HEK293T (cell line): ENCODE data around the gene GSAP.

Source experiments
- CTCF ChIA-PET: fragments of 350-600 bp; formaldehyde crosslinking; extraction: SDS; loops from one replicate; lab custom pipeline; 2021; ENCODE audit warnings: antibody characterized with exemption, inconsistent platforms; lab: Yijun Ruan, JAX
- POLR2A ChIA-PET: fragments of 350-600 bp; formaldehyde crosslinking; extraction: SDS; loops from one replicate; lab custom pipeline; 2020; ENCODE audit warnings: antibody characterized with exemption, inconsistent platforms; lab: Yijun Ruan, JAX
- DNase-seq: peaks from one replicate; pipeline ENCODE4 v3.0.0; 2012; ENCODE audit warnings: mixed read lengths; ENCODE audit errors: extremely low spot score
- ARNT ChIP-seq: fragments of 450-650 bp; IDR thresholded peaks from 2 replicates; pipeline ENCODE4 v1.6.1; 2017; ENCODE audit warnings: mild to moderate bottlenecking
- BHLHE40 ChIP-seq: fragments of 450-650 bp; IDR thresholded peaks from 2 replicates; pipeline ENCODE4 v1.6.1; 2016; ENCODE audit warnings: mild to moderate bottlenecking, moderate library complexity, borderline replicate concordance
- CTBP1 ChIP-seq: fragments of 450-650 bp; IDR thresholded peaks from 2 replicates; pipeline ENCODE4 v1.6.1; 2016; ENCODE audit warnings: borderline replicate concordance
- ELF4 ChIP-seq: fragments of 450-650 bp; IDR thresholded peaks from 2 replicates; pipeline ENCODE4 v1.6.1; 2017; ENCODE audit warnings: antibody characterized with exemption
- FOXA1 ChIP-seq: fragments of 450-650 bp; IDR thresholded peaks from 2 replicates; pipeline ENCODE4 v1.6.1; 2016; ENCODE audit warnings: mild to moderate bottlenecking
- FOXK2 ChIP-seq: fragments of 450-650 bp; IDR thresholded peaks from 2 replicates; pipeline ENCODE4 v1.6.1; 2016; ENCODE audit warnings: mild to moderate bottlenecking
- FOXM1 ChIP-seq: fragments of 450-650 bp; IDR thresholded peaks from 2 replicates; pipeline ENCODE4 v1.6.1; 2017; ENCODE audit warnings: mild to moderate bottlenecking, borderline replicate concordance
- HDGF ChIP-seq: fragments of 450-650 bp; IDR thresholded peaks from 2 replicates; pipeline ENCODE4 v1.6.1; 2017; ENCODE audit warnings: antibody characterized with exemption, borderline replicate concordance
- L3MBTL2 ChIP-seq: fragments of 450-650 bp; conservative IDR thresholded peaks from 2 replicates; pipeline ENCODE4 v1.6.1; 2016; ENCODE audit warnings: mild to moderate bottlenecking
- LEF1 ChIP-seq: fragments of 450-650 bp; IDR thresholded peaks from 2 replicates; pipeline ENCODE4 v1.6.1; 2017; ENCODE audit warnings: mild to moderate bottlenecking, borderline replicate concordance
- NFRKB ChIP-seq: fragments of 450-650 bp; IDR thresholded peaks from 2 replicates; pipeline ENCODE4 v1.6.1; 2016; ENCODE audit warnings: mild to moderate bottlenecking, moderate library complexity
- SP1 ChIP-seq: fragments of 450-650 bp; IDR thresholded peaks from 2 replicates; pipeline ENCODE4 v1.6.1; 2017
- SUZ12 ChIP-seq: fragments of 450-650 bp; IDR thresholded peaks from 2 replicates; pipeline ENCODE4 v1.6.1; 2016; ENCODE audit warnings: mild to moderate bottlenecking
- TARDBP ChIP-seq: fragments of 450-650 bp; IDR thresholded peaks from 2 replicates; pipeline ENCODE4 v1.6.1; 2016
- ZNF384 ChIP-seq: fragments of 450-650 bp; IDR thresholded peaks from 2 replicates; pipeline ENCODE4 v1.6.1; 2016
- TF ChIP-seq, protein P1 (sequence below): fragments of 450-650 bp; IDR thresholded peaks from 2 replicates; pipeline ENCODE4 v1.6.1; 2016

GSAP gene

DNA sequence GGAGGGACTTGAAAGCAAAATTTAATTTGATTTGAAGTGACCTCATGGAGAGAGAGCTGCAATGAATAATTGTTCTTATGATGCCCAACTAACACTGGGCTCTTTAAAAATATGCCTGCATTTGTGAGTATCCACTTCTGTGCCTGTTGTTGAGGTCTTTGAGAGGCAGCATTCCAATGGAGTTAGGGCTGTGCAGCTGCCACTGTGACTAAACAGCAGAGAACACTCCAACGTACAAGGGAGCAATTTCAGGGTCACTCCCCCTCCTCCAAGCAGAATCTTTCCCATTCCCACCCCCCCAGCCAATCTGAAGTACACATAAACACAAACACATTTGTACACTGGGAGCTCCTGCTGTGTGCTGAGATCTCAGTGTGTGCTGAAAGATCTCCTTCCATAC, 28.0 kb upstream of the GSAP start:
- TF ChIP-seq FOXM1 = no peak
- no peak for TF ChIP-seq ELF4
- no peak for TF ChIP-seq CTBP1
- no peak for TF ChIP-seq L3MBTL2
- no peak for TF ChIP-seq SUZ12
- no peak for TF ChIP-seq ARNT
- TF ChIP-seq ZNF384 = no peak
- no peak for TF ChIP-seq FOXA1
- TF ChIP-seq, protein P1, sequence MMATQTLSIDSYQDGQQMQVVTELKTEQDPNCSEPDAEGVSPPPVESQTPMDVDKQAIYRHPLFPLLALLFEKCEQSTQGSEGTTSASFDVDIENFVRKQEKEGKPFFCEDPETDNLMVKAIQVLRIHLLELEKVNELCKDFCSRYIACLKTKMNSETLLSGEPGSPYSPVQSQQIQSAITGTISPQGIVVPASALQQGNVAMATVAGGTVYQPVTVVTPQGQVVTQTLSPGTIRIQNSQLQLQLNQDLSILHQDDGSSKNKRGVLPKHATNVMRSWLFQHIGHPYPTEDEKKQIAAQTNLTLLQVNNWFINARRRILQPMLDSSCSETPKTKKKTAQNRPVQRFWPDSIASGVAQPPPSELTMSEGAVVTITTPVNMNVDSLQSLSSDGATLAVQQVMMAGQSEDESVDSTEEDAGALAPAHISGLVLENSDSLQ = no peak
- TF ChIP-seq NFRKB = no peak
- ChIA-PET POLR2A (no interaction called here), CTCF (no interaction called here)
- no peak for DNase-seq

DNA sequence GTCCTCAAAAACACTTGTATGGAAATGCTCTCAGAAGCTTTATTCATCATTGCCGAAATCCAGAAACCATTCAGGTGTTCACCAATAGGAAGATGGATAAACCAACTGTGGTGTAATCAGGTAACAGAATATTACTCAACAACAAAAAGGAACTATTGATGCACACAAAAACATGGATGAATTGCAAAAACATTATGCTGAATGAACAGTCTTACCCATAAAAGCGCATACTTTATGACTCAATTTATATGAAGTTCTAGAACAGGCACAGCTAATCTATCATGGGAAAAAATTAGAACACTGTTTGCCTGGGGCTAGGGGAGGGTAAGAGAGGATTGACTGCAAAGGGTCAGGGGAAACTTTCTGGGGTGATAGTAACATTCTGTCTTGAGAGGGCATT, 26.9 kb upstream of the GSAP start:
- TF ChIP-seq LEF1 (no peak), FOXA1 (no peak), BHLHE40 (no peak), ELF4 (no peak), ARNT (no peak)
- no peak for DNase-seq
- CTCF ChIA-PET = no interaction called here
- POLR2A ChIA-PET = no interaction called here

DNA sequence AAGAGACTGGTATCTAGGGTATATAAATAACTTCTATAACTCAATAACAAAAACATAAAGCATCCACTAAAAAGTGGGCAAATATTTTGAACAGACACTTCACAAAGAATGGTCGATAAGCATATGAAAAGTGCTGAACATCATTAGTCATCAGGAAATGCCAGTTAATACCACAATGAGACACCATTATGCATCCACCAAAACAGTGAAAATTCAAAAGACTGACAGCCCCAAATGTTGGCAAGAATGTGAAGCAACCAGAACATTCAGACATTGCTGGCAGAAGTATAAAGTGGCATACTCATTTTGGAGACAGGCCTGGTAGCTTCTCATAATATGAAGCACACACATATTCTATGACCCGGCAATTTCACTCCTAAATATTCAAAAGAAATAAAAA, 26.5 kb upstream of the GSAP start:
- CTCF ChIA-PET = no interaction called here
- no peak for TF ChIP-seq CTBP1
- TF ChIP-seq HDGF = no peak
- TF ChIP-seq ZNF384 = no peak
- POLR2A ChIA-PET = no interaction called here
- DNase-seq = no peak

DNA sequence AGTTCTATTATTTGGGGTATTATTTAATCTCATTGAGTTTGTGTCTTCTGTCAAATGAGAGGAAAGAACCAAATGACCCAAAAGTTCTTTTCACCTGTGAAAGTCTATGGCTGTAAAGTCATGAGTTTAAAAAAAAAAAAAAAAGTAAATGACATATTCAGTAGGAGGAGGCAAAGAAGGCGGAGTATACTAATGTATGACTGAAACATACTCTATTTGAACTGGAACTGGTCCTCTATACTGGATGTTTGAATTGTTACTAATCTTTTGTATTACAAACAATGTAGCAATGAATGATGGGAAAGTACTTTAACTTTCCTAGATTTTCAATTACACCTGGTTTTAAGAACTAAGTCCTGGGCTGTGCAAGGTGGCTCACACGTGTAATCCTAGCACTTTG, 24.9 kb upstream of the GSAP start:
- CTCF ChIA-PET = interaction anchor here (0.6 kb wide), 1 partner anchor 124 kb away, joined by 3 read pairs; no protein-coding TSS in a partner anchor
- POLR2A ChIA-PET = no interaction called here
- no peak for DNase-seq
- TF ChIP-seq FOXK2 (no peak), ELF4 (no peak), TARDBP (no peak), CTBP1 (no peak), NFRKB (no peak), ZNF384 (no peak), LEF1 (no peak), SUZ12 (no peak), FOXA1 (no peak), L3MBTL2 (no peak)
- TF ChIP-seq, protein P1 = no peak

DNA sequence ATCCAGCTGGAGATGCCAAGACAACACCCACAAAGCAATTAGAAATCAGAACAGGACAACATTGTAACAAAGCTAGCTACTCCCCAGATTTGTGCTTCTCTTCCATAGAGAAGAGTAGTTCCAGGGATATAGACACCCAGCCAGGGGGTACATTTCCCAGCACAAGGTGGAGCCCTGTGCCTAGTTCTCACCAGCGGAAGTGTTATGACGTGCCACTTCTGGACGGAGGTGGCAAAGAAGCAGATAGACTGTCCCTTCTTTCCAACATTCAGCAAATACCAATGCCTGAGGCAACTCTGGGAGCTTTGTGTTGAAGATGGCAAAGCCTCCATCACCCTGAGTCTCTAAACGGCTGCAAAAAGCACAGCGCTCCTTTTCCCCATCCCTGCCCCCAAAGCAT, 23.4 kb upstream of the GSAP start:
- CTCF ChIA-PET = interaction anchor here (0.9 kb wide), 1 partner anchor 213 kb away, joined by 3 read pairs; no protein-coding TSS in a partner anchor
- POLR2A ChIA-PET = no interaction called here
- DNase-seq = no peak

DNA sequence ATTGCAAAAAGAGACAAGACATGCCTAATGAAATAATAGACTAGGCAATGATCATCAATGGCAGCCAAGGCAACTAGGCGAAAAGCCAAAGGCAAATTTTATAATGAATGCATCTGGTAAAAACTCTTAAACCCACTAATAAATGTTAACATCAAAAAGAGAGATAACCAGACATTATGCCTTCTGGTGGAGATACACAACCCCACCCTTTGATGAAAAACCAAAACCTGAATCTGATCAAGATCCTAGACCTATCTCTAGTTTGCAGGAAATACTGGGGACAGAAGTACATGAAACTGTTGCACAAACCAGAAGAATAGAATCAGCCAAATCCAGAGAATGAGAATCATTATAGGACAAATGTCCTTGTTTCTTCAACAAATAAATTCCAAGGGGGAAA, 22.0 kb upstream of the GSAP start:
- POLR2A ChIA-PET = no interaction called here
- no peak for DNase-seq
- CTCF ChIA-PET = no interaction called here
- TF ChIP-seq FOXK2 = no peak
- no peak for TF ChIP-seq ARNT
- no peak for TF ChIP-seq SP1
- TF ChIP-seq BHLHE40 = no peak
- no peak for TF ChIP-seq ELF4
- TF ChIP-seq HDGF = no peak

More for the DNA sequence above, 23.4 kb upstream of the GSAP start:
- TF ChIP-seq ARNT (no peak), LEF1 (no peak), NFRKB (no peak), ZNF384 (no peak), SP1 (no peak), TARDBP (no peak), SUZ12 (no peak), FOXK2 (no peak), CTBP1 (no peak), HDGF (no peak), L3MBTL2 (no peak), ELF4 (no peak), FOXA1 (no peak), FOXM1 (no peak), BHLHE40 (no peak)
- TF ChIP-seq, protein P1 = no peak

DNA sequence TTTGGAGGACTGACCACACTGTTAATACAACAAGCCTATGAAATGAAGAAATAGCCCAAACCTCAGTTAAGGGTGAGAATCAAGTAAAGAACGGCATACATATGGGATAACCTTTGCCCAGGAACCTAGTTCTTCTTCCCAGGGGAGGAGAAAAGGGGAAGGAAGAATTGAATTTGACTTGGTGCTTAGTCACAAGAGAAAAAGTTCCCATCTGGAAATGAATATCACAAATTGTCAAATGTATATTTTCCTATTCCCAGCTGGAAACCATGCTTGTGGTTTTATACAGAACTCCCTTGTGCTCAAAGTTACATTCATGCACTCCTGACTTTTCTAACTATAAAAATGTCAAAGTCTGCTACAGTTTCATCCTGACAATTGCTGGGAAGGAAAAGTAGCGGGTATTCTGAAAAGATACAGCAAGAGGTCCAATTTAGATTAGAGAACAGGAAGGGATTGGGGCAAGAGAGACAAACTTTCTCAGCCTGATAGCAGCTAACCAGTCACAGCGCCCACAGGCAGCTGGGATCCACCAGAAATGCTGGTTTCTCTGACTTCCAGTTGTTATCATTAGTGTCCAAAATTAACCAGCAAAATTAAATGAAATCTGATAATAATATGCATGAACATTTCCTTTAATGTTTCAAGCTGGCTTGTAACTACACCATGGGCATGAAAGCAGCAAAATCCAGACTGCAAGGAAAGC, 18.6 kb upstream of the GSAP start:
- POLR2A ChIA-PET = no interaction called here
- no peak for DNase-seq
- TF ChIP-seq NFRKB (no peak), CTBP1 (no peak), L3MBTL2 (no peak), FOXA1 (no peak), LEF1 (no peak), ZNF384 (no peak), SP1 (no peak), TARDBP (no peak), FOXK2 (no peak), ELF4 (no peak), FOXM1 (no peak), SUZ12 (no peak), HDGF (no peak), BHLHE40 (no peak), ARNT (no peak)
- TF ChIP-seq, protein P1 = no peak
- CTCF ChIA-PET = no interaction called here
